Heart left ventricle (tissue), 16 donors: ENCODE measurements around the gene CLK3. TPM values are rescaled to one million over a fixed set of nuclear protein-coding genes. Genes with fewer than 3 reads are reported as not detected.

Source experiments
- ATAC-seq, 4 donors: fragments of 200-7000 bp; cut with Tn5 transposase; one replicate each; pipeline ENCODE4 v1.9.1; 2020 to 2022; ENCODE audit warnings: moderate library complexity in 4 of 4, mild to moderate bottlenecking in 3 of 4, moderate number of reproducible peaks in 1 of 4
- DNase-seq, 5 donors: peaks; one replicate each; pipeline ENCODE4 v3.0.0-alpha.2; 2020
- H3K27ac ChIP-seq, 12 donors: fragments of 200-600 bp; sonication (generic) in 4 of 12; one replicate each; pipeline versions ENCODE4 v1.5.0 to v1.8.0; 2016 to 2022; ENCODE audit warnings: mild to moderate bottlenecking in 2 of 12
- H3K27me3 ChIP-seq, 9 donors: fragments of 200-600 bp; sonication (generic) in 2 of 9; one replicate each; pipeline versions ENCODE4 v1.5.1 to v1.8.0; 2016 to 2022; ENCODE audit warnings: mild to moderate bottlenecking in 3 of 9
- H3K36me3 ChIP-seq, 9 donors: fragments of 200-600 bp; sonication (generic) in 2 of 9; one replicate each; pipeline versions ENCODE4 v1.5.0 to v1.8.0; 2018 to 2022; ENCODE audit warnings: mild to moderate bottlenecking in 2 of 9
- H3K4me1 ChIP-seq, 12 donors: fragments of 200-600 bp; sonication (generic) in 4 of 12; one replicate each; pipeline versions ENCODE4 v1.5.0 to v1.8.0; 2016 to 2022; ENCODE audit warnings: mild to moderate bottlenecking in 3 of 12
- H3K4me3 ChIP-seq, 12 donors: fragments of 200-600 bp; sonication (generic) in 4 of 12; one replicate each; pipeline versions ENCODE4 v1.5.0 to v1.8.0; 2017 to 2022; ENCODE audit warnings: mild to moderate bottlenecking in 9 of 12, moderate library complexity in 4 of 12
- H3K9me3 ChIP-seq, 12 donors: fragments of 200-600 bp; sonication (generic) in 4 of 12; one replicate each; pipeline versions ENCODE4 v1.5.0 to v1.8.0; 2016 to 2022; ENCODE audit warnings: mild to moderate bottlenecking in 1 of 12
- POLR2A ChIP-seq, 2 donors: fragments of 450-650 bp; IDR thresholded peaks; one replicate each; pipeline ENCODE4 v1.6.1; 2017; ENCODE audit warnings: antibody characterized with exemption in 2 of 2, mild to moderate bottlenecking in 2 of 2, moderate library complexity in 2 of 2
- WGBS, 4 donors: extraction: QIAGEN DNeasy Blood & Tissue Kit in 2 of 4; methylation state at CpG; one replicate each; pipeline versions ENCODE4 v1.1.5 to v1.1.7; 2013 to 2018; 5-methylcytosine and 5-hydroxymethylcytosine counted together
- intact Hi-C, 10 donors: fragments of 100-400 bp; cut with DNase I; formaldehyde crosslinking; loops; one replicate each; pipeline versions ENCODE4 v1.11.1 to v1.14.2; 2022
- polyA plus RNA-seq, 2 donors: library from polyadenylated mRNA; stranded (reverse); fragments of 200-250 nt; gene quantifications; one replicate each; pipeline ENCODE4 v1.2.3, GENCODE V29; 2013
- total RNA-seq, 9 donors: library from RNA; depleted of rRNA in 2 of 9; stranded (reverse); fragments of >200 nt in 2 of 9; fragmentation: NEBNext Ultra II Directional in 3 of 9; extraction: Animal tissue kit (Norgen Biotek cat#: 25700) in 3 of 9; gene quantifications; one replicate each; pipeline versions ENCODE4 v1.1.0 to v1.2.4, GENCODE V29; 2016 to 2023
- TF ChIP-seq, protein P1 (sequence below), 12 donors: fragments of 200-600 bp; sonication (generic) in 4 of 12; IDR thresholded peaks; one replicate each; pipeline versions ENCODE4 v1.5.0 to v1.8.0; 2018 to 2022; ENCODE audit warnings: antibody characterized with exemption in 12 of 12, mild to moderate bottlenecking in 5 of 12
- donor health status: ischemic (EF 13 %, LVEDD 7.1; RV severe dilation, severe dysfunction).
- donor health status: healthy with polysubstance abuse.
- donor health status: DM: no; HTN: yes; CAD: no.
- donor health status: DM: no; HTN: no; CAD: no.
- donor health status: ischemic (EF 25% LVEDD 6.9; RV normal size, moderate dysfunction).
- donor health status: ischemic (EF 25% LVEDD 5.7; RV mildly dilated, moderate dysfunction).
- donor health status: healthy.
- donor health status: DM: yes; HTN: yes; CAD: no.
- donor health status: ischemic (EF 35%, LVEDD 5.7; RV mildly dilated, moderate dysfunction).
- donor health status: nonischemic (EF 11% LVEDD 7.7; RV severe dilation, severe dysfunction).
- donor health status: DM: yes; HTN: yes; CAD: no.
- donor health status: PGD.
- donor health status: ischemic (EF 29% LVEDD 5.4; RV normal size, mild dysfunction).
- donor health status: nonischemic (EF 23%, LVEDD 6.1; RV moderate dilation, normal function).

Gene CLK3
- total and polyA plus RNA-seq, 11 donors, result 31.0 to 75.9 (median 48.5) TPM

DNA sequence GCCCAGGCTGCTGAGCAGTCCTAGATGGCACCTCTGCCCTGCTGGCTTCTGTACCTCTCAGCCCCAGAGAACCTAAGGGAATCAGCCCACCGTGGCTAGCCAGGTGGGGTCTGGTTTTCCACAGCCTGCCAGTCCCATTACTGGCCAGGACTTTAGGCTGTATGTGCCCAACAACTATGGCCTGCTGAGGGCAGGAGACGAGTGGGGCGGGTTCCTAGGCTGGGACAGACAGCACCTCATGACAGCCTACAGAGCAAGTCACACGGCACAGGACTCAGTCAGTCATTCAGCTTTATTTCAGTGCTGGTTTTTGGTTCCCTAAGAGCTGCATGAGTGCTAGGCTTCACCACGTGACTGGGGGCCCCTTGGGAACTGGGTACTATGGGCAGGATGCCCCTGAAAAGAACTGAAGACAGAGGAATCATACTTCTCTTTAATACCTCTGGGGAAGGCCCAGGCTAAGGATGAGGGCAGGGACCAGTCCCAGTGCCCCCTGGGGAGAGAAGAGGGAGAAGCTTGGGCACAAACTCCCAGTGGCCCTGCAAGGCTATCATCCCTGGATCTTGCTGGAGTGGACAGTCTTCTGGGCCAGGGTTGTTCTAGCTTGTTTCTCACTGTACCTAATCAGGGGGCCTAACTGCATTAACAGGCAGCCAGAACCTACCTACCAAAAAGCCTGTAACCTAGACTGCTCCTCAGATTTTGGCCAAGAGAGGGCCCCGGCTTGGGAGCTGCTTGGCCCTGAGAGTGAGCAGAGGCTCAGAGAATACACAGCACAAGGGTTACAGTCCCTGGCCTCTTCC, 14.8 kb downstream of the CLK3 start:
- Histone ChIP-seq H3K27ac (no peak overlapping the region), H3K27me3 (no peaks in the 10 kb centered on the region), H3K36me3 (peaks cover 0 to 99% (median 99%) of the 10 kb centered on the region in 9 donors), H3K9me3 (no peaks in the 10 kb centered on the region), H3K4me3 (no peak overlapping the region), H3K4me1 (peaks cover 0 to 10% (median 0%) of the 10 kb centered on the region in 12 donors)
- WGBS, 4 donors, result 53 to 78% (median 71%) methylated on average over 3 to 6 of the region's 6 CpGs
- DNase-seq (no peak), ATAC-seq (no peak)
- intact Hi-C loops, result loop anchor here in 9 of 10 donors (5.0 to 10.0 kb wide), 4 partner anchors 258 to 324 kb away; partner anchors contain the start of gene RPP25 (in 3 of the 9)
- TF ChIP-seq, protein P1, sequence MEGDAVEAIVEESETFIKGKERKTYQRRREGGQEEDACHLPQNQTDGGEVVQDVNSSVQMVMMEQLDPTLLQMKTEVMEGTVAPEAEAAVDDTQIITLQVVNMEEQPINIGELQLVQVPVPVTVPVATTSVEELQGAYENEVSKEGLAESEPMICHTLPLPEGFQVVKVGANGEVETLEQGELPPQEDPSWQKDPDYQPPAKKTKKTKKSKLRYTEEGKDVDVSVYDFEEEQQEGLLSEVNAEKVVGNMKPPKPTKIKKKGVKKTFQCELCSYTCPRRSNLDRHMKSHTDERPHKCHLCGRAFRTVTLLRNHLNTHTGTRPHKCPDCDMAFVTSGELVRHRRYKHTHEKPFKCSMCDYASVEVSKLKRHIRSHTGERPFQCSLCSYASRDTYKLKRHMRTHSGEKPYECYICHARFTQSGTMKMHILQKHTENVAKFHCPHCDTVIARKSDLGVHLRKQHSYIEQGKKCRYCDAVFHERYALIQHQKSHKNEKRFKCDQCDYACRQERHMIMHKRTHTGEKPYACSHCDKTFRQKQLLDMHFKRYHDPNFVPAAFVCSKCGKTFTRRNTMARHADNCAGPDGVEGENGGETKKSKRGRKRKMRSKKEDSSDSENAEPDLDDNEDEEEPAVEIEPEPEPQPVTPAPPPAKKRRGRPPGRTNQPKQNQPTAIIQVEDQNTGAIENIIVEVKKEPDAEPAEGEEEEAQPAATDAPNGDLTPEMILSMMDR (IDR thresholded peaks at IDR 0.05), result no peak
- TF ChIP-seq POLR2A (IDR thresholded peaks at IDR 0.05), result no peak

DNA sequence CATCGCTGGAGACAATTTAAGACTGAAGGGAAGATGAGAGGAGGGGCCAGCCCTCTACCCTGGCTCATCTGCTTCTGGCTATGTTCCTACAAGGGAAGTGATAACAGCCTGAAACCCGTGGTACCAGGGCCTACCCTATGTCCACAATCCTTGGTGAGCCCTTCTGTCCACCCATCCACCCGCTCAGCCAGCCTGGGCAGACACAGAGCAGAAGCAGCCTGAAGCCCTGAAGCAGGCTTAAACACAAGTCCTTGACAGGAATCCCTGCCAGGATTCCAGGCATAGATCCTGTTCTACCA, 15.4 kb downstream of the CLK3 start:
- Histone ChIP-seq H3K27me3 (no peaks in the 10 kb centered on the region), H3K4me3 (no peak overlapping the region), H3K27ac (no peak overlapping the region), H3K4me1 (peaks cover 0 to 10% (median 0%) of the 10 kb centered on the region in 12 donors), H3K9me3 (no peaks in the 10 kb centered on the region), H3K36me3 (peaks cover 0 to 99% (median 99%) of the 10 kb centered on the region in 9 donors)
- TF ChIP-seq, protein P1 (IDR thresholded peaks at IDR 0.05), result no peak
- 57 to 77% (median 67%) methylated on average over 3 of the region's 3 CpGs for WGBS, 4 donors
- intact Hi-C loops, result loop anchor here in 9 of 10 donors (5.0 to 10.0 kb wide), 4 partner anchors 259 to 324 kb away; partner anchors contain the start of gene RPP25 (in 3 of the 9)
- DNase-seq (no peak), ATAC-seq (no peak)

DNA sequence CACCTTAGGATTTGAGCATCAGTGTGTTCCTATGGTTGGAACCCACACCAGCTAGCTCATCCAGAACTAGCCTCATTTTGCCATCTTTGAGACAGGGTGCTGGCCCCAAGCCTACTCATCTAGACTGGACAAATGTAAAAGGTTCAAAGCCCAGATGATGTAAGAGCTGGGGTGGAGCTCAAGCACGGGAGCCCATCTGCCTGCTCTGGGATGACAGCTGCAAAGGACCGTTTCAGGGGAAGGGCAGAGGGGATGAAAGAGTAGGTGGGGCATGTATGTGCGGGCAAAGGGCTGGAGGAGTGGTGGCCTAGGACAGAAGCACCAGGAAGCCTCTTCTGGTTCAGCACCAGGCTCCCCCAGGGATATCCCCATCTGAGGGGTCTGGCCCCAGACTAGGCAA, 15.8 kb downstream of the CLK3 start:
- no peak for DNase-seq
- ATAC-seq, result no peak
- Histone ChIP-seq H3K36me3 (peaks cover 0 to 99% (median 99%) of the 10 kb centered on the region in 9 donors), H3K4me1 (peaks cover 0 to 10% (median 0%) of the 10 kb centered on the region in 12 donors), H3K9me3 (no peaks in the 10 kb centered on the region), H3K27ac (no peak overlapping the region), H3K27me3 (no peaks in the 10 kb centered on the region), H3K4me3 (no peak overlapping the region)
- no peak for TF ChIP-seq POLR2A (IDR thresholded peaks at IDR 0.05)
- TF ChIP-seq, protein P1 (IDR thresholded peaks at IDR 0.05), result no peak
- WGBS, 4 donors, result 57 to 68% (median 60%) methylated on average over 3 of the region's 3 CpGs
- intact Hi-C loops, result loop anchor here in 9 of 10 donors (5.0 to 10.0 kb wide), 4 partner anchors 259 to 323 kb away; partner anchors contain the start of gene RPP25 (in 3 of the 9)

DNA sequence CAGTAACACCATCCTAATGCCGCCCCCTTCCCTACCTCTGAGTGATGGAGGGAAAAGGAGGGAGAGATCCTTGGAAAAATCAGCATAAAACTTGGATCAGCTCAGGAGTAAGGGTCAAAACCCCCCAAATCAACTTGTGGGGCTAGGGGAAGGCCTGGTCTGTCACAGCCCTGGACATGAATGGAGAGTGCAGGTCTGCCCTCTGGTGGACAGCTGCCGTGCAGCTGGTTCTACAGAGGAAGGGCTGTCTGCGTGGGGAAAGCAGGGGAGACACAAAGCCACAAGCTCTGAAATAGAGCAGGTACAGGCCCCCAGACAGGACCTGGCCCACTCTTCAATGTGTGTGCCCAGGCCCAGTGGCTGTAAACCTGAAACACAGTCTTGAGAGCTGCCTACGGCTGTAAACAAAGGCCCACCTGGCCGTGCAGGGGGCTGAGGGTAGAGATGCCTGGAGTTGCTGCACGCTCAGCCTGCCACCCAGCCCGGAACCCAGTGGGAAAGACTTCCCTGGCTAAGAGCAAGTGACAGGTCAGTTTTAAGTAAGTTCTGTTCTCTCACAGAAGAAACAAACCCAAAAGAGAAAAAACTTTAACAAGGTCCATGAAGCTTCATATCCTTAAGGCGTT, 16.4 kb downstream of the CLK3 start:
- H3K27me3 ChIP-seq, result no peaks in the 10 kb centered on the region
- H3K4me1 ChIP-seq, result peaks cover 0 to 8% (median 0%) of the 10 kb centered on the region in 12 donors
- ATAC-seq, result peak in 3 of 4 donors; percentile 57 to 66 (median 61)
- no peak for TF ChIP-seq POLR2A (IDR thresholded peaks at IDR 0.05)
- TF ChIP-seq, protein P1 (IDR thresholded peaks at IDR 0.05), result peak; percentile 65 to 87 (median 78)
- intact Hi-C loops, result loop anchor here (2.0 to 10.0 kb wide), 6 partner anchors 257 to 323 kb away; partner anchors contain the start of gene RPP25 (in 3 of the 10)
- H3K36me3 ChIP-seq, result peaks cover 0 to 99% (median 99%) of the 10 kb centered on the region in 9 donors
- no peak overlapping the region for H3K4me3 ChIP-seq
- no peaks in the 10 kb centered on the region for H3K9me3 ChIP-seq
- WGBS, 4 donors, result 69 to 73% (median 70%) methylated on average over 8 of the region's 8 CpGs
- DNase-seq, result peak in 4 of 5 donors; percentile 42 to 79 (median 64)
- no peak overlapping the region for H3K27ac ChIP-seq
